HCT116 (cell line): ENCODE data around the gene COMMD3. TPM values are rescaled to one million over a fixed set of nuclear protein-coding genes. Genes with fewer than 3 reads are reported as not detected.

Experiments used
- ATAC-seq: fragments of 200-7000 bp; cut with Tn5 transposase; 2 replicates; pipeline ENCODE4 v1.9.1; 2020; ENCODE audit warnings: mild to moderate bottlenecking, moderate library complexity
- BruUV-seq: library from RNA; stranded (reverse); fragments of 400-500 nt; replicated peaks from 2 replicates; lab custom pipeline; 2021; lab: Mats Ljungman, UMichigan
- CTCF ChIA-PET: fragments of 300-600 bp; sonication (Branson Sonifier 250); formaldehyde crosslinking; loops from one replicate; lab custom pipeline; 2021; ENCODE audit warnings: antibody characterized with exemption; lab: Charles Lee
- POLR2A ChIA-PET: fragments of 300-600, 350-600 bp; sonication (Branson Sonifier 250); formaldehyde crosslinking; loops from one replicate; lab custom pipeline; 2021; ENCODE audit warnings: antibody characterized with exemption; lab: Charles Lee
- RAD21 ChIA-PET, 2 experiments: fragments of 300-600 bp; sonication (Branson Sonifier 250); formaldehyde crosslinking; loops; one replicate each; lab custom pipeline; 2023; ENCODE audit warnings: low total read pairs in 2 of 2; ENCODE audit not compliant: uncharacterized antibody in 2 of 2, unreplicated experiment in 2 of 2, low non-redundant PET in 1 of 2; lab: Charles Lee
- DNase-seq: peaks from one replicate; pipeline ENCODE4 v3.0.0-alpha.2; 2010; ENCODE audit warnings: low read depth, low spot score
- H2AFZ ChIP-seq: fragments of 200-600 bp; shearing (Covaris generic), sonication (generic); 2 replicates; pipeline ENCODE4 v1.6.1; 2017; ENCODE audit warnings: low read depth, mixed run types, mixed read lengths, antibody characterized with exemption, low read length; ENCODE audit not compliant: poor library complexity, severe bottlenecking
- H3K27ac ChIP-seq: 2 replicates; pipeline ENCODE4 v1.5.1; 2012; ENCODE audit warnings: low read depth, low read length
- H3K27me3 ChIP-seq: fragments of 200-600 bp; sonication (generic); 2 replicates; pipeline ENCODE4 v1.6.1; 2016; ENCODE audit warnings: mixed run types, low read length, mixed read lengths; ENCODE audit not compliant: insufficient read depth
- H3K36me3 ChIP-seq, 2 experiments: fragments of 200-500 bp in 1 of 2; fragments of 200-600 bp in 1 of 2; sonication (Bioruptor generic) in 1 of 2; sonication (generic) in 1 of 2; 2 replicates each; pipeline versions ENCODE4 v1.5.1 to v1.6.1; 2014 to 2016; ENCODE audit warnings: low read length in 2 of 2, inconsistent platforms in 1 of 2, mixed read lengths in 1 of 2, mixed run types in 1 of 2; ENCODE audit not compliant: insufficient read depth in 2 of 2, control insufficient read depth in 1 of 2
- H3K4me1 ChIP-seq, 2 experiments: fragments of 200-600 bp in 1 of 2; sonication (generic) in 1 of 2; 2 replicates each; pipeline versions ENCODE4 v1.5.1 to v1.6.1; 2012 to 2017; ENCODE audit warnings: low read length in 2 of 2, inconsistent platforms in 1 of 2, mild to moderate bottlenecking in 1 of 2, mixed read lengths in 1 of 2, mixed run types in 1 of 2, moderate library complexity in 1 of 2; ENCODE audit not compliant: insufficient read depth in 2 of 2, control insufficient read depth in 1 of 2
- H3K4me2 ChIP-seq: fragments of 200-600 bp; sonication (generic); 2 replicates; pipeline ENCODE4 v1.6.1; 2017; ENCODE audit warnings: mixed run types, low read length, mixed read lengths
- H3K4me3 ChIP-seq, 2 experiments: fragments of 200-600 bp in 1 of 2; sonication (generic) in 1 of 2; replicated peaks in 1 of 2; 2 replicates each; pipeline ENCODE4 v1.5.1; 2011 to 2016; ENCODE audit warnings: low read length in 2 of 2, control low read depth in 1 of 2, low read depth in 1 of 2, mild to moderate bottlenecking in 1 of 2, mixed read lengths in 1 of 2, mixed run types in 1 of 2
- H3K79me2 ChIP-seq: fragments of 200-600 bp; sonication (generic); 2 replicates; pipeline ENCODE4 v1.6.1; 2017; ENCODE audit warnings: mild to moderate bottlenecking, mixed run types, low read length, moderate library complexity, mixed read lengths; ENCODE audit not compliant: insufficient read depth
- H3K9ac ChIP-seq: fragments of 200-600 bp; sonication (generic); 2 replicates; pipeline ENCODE4 v1.6.1; 2016; ENCODE audit warnings: low read length, mixed read lengths
- H3K9me2 ChIP-seq: fragments of 200-600 bp; sonication (generic), shearing (Covaris generic); 2 replicates; pipeline ENCODE4 v1.6.1; 2017; ENCODE audit warnings: mixed run types, mild to moderate bottlenecking, moderate library complexity; ENCODE audit not compliant: insufficient read depth
- H3K9me3 ChIP-seq, 2 experiments: fragments of 200-500 bp in 1 of 2; fragments of 200-600 bp in 1 of 2; sonication (Bioruptor generic) in 1 of 2; sonication (generic) in 1 of 2; 2 replicates each; pipeline ENCODE4 v1.6.1; 2014 to 2017; ENCODE audit warnings: low read length in 2 of 2, mixed read lengths in 2 of 2, inconsistent platforms in 1 of 2, low read depth in 1 of 2, mild to moderate bottlenecking in 1 of 2, mixed run types in 1 of 2, moderate library complexity in 1 of 2; ENCODE audit not compliant: control insufficient read depth in 1 of 2, insufficient read depth in 1 of 2
- H4K20me1 ChIP-seq: fragments of 200-600 bp; sonication (generic), shearing (Covaris generic); 2 replicates; pipeline ENCODE4 v1.6.1; 2017; ENCODE audit warnings: mixed run types, mild to moderate bottlenecking, moderate library complexity; ENCODE audit not compliant: insufficient read depth
- ELF1 ChIP-seq: IDR thresholded peaks from 2 replicates; pipeline ENCODE4 v1.6.1; 2012; ENCODE audit warnings: low read depth, borderline replicate concordance
- EZH2 ChIP-seq: fragments of 200-600 bp; sonication (generic); IDR thresholded peaks from 2 replicates; pipeline ENCODE4 v1.6.1; 2017; ENCODE audit warnings: antibody characterized with exemption, mixed run types
- POLR2AphosphoS5 ChIP-seq: IDR thresholded peaks from 2 replicates; pipeline ENCODE4 v1.6.1; 2011; ENCODE audit warnings: mild to moderate bottlenecking, low read depth, low read length, moderate library complexity
- RAD21 ChIP-seq: IDR thresholded peaks from 2 replicates; pipeline ENCODE4 v1.6.1; 2012; ENCODE audit warnings: low read depth, mild to moderate bottlenecking
- SP1 ChIP-seq: IDR thresholded peaks from 2 replicates; pipeline ENCODE4 v1.6.1; 2012; ENCODE audit warnings: low read depth
- ZFX ChIP-seq: fragments of 450-650 bp; IDR thresholded peaks from 2 replicates; pipeline ENCODE4 v1.6.1; 2017
- intact Hi-C: fragments of 100-400 bp; cut with micrococcal nuclease; formaldehyde crosslinking; loops from 2 replicates; pipeline ENCODE4 v1.10.0; 2022
- total RNA-seq: library from RNA; stranded (reverse); gene quantifications from one replicate; pipeline ENCODE4 v1.2.1, GENCODE V29; 2021; ENCODE audit not compliant: unreplicated experiment
- TF ChIP-seq, protein P1 (sequence below): IDR thresholded peaks from 2 replicates; pipeline ENCODE4 v1.6.1; 2012
- TF ChIP-seq, protein P2 (sequence below): IDR thresholded peaks from 2 replicates; pipeline ENCODE4 v1.6.1; 2011; ENCODE audit warnings: mild to moderate bottlenecking, low read length, moderate library complexity; ENCODE audit not compliant: insufficient replicate concordance; ENCODE audit errors: extremely low read depth
- TF ChIP-seq, protein P3 (sequence below): IDR thresholded peaks from 2 replicates; pipeline ENCODE4 v1.6.1; 2012
- TF ChIP-seq, protein P4 (sequence below), 3 experiments: fragments of 200-600 bp in 1 of 3; sonication (generic) in 1 of 3; IDR thresholded peaks in 2 of 3; conservative IDR thresholded peaks in 1 of 3; 2 replicates each; pipeline ENCODE4 v1.5.1; 2012 to 2017; ENCODE audit warnings: low read depth in 2 of 3, low read length in 2 of 3, antibody characterized with exemption in 1 of 3, borderline replicate concordance in 1 of 3, control low read depth in 1 of 3, mild to moderate bottlenecking in 1 of 3, mixed read lengths in 1 of 3, mixed run types in 1 of 3, moderate library complexity in 1 of 3; ENCODE audit not compliant: insufficient read depth in 1 of 3

COMMD3 gene
- total RNA-seq, 1 experiment from 2014 or later: 43.0 TPM

DNA sequence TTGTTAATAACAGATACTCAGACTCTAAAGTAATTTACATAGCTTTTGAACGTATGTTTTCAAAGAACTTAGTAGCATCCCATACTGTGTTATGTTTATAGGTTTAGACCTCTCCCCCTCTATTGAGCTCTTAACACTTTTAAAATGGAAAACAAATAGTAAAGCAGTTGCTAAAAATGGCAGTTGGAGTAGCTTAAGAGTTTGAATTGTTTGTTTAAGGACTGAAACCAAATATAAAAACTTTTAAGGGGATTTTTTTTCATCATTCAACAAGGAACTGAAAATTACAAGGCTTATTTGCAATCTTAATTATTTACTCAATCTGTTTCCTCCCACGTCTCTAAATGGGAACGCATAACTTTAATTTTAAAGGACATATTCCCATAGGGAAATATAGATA, 27.5 kb downstream of the COMMD3 start:
- ChIA-PET RAD21 (no interaction called here), CTCF (no interaction called here), POLR2A (no interaction called here)
- H2AFZ ChIP-seq: no peak overlapping the region
- no peaks in the 10 kb centered on the region for H3K9me2 ChIP-seq
- ATAC-seq (no peak), DNase-seq (no peak)
- no peaks in the 10 kb centered on the region for H3K9me3 ChIP-seq
- TF ChIP-seq ZFX (no peak), SP1 (no peak), EZH2 (no peak), ELF1 (no peak), POLR2AphosphoS5 (no peak)
- TF ChIP-seq, protein P1, sequence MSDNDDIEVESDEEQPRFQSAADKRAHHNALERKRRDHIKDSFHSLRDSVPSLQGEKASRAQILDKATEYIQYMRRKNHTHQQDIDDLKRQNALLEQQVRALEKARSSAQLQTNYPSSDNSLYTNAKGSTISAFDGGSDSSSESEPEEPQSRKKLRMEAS: no peak
- TF ChIP-seq, protein P2, sequence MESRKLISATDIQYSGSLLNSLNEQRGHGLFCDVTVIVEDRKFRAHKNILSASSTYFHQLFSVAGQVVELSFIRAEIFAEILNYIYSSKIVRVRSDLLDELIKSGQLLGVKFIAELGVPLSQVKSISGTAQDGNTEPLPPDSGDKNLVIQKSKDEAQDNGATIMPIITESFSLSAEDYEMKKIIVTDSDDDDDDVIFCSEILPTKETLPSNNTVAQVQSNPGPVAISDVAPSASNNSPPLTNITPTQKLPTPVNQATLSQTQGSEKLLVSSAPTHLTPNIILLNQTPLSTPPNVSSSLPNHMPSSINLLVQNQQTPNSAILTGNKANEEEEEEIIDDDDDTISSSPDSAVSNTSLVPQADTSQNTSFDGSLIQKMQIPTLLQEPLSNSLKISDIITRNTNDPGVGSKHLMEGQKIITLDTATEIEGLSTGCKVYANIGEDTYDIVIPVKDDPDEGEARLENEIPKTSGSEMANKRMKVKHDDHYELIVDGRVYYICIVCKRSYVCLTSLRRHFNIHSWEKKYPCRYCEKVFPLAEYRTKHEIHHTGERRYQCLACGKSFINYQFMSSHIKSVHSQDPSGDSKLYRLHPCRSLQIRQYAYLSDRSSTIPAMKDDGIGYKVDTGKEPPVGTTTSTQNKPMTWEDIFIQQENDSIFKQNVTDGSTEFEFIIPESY: no peak
- TF ChIP-seq, protein P3, sequence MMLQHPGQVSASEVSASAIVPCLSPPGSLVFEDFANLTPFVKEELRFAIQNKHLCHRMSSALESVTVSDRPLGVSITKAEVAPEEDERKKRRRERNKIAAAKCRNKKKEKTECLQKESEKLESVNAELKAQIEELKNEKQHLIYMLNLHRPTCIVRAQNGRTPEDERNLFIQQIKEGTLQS: no peak
- H3K36me3 ChIP-seq: no peaks in the 10 kb centered on the region
- no peak overlapping the region for H3K4me3 ChIP-seq
- BruUV-seq: no TSS peak
- no peak overlapping the region for H3K27ac ChIP-seq
- no peaks in the 10 kb centered on the region for H3K79me2 ChIP-seq
- H3K4me2 ChIP-seq: no peak overlapping the region
- no peaks in the 10 kb centered on the region for H4K20me1 ChIP-seq
- no peak overlapping the region for H3K9ac ChIP-seq
- intact Hi-C loops: no loop called here
- peaks cover 6% of the 10 kb centered on the region; the same call in 1 of the 2 replicates for H3K27me3 ChIP-seq
- peaks cover 3 to 16% of the 10 kb centered on the region in 2 experiments; a peak in 2 of 4 replicates for H3K4me1 ChIP-seq

DNA sequence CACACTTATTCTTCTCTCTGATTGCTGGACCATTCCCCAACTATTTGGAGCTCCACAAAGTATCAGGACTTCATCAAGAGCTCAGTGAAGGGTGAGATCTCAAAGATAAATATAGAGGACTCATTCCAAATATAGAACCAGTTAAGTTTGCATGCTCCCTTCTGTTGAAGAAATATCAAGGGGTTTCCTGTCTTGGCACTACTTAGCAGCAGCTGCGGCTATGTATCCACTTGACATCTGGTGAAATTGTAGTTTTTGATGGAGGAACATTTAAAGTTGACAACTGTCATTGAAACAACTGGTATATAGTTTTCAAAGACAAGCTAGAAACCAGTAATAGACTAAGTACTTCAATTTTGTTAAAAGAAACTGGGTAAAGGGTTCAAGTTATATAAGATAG, 28.1 kb downstream of the COMMD3 start:
- DNase-seq (no peak), ATAC-seq (no peak)
- Histone ChIP-seq H3K4me2 (no peak overlapping the region), H3K9me3 (no peaks in the 10 kb centered on the region), H4K20me1 (no peaks in the 10 kb centered on the region), H3K9me2 (no peaks in the 10 kb centered on the region), H3K9ac (no peak overlapping the region), H3K27me3 (peaks cover 3% of the 10 kb centered on the region; the same call in 1 of the 2 replicates), H2AFZ (no peak overlapping the region), H3K4me3 (no peak overlapping the region), H3K36me3 (no peaks in the 10 kb centered on the region), H3K79me2 (no peaks in the 10 kb centered on the region), H3K27ac (no peak overlapping the region), H3K4me1 (peaks cover 3 to 16% of the 10 kb centered on the region in 2 experiments; a peak in 2 of 4 replicates)
- ChIA-PET CTCF (no interaction called here), POLR2A (no interaction called here), RAD21 (no interaction called here)
- TF ChIP-seq ZFX (no peak), RAD21 (no peak)
- TF ChIP-seq, protein P4, sequence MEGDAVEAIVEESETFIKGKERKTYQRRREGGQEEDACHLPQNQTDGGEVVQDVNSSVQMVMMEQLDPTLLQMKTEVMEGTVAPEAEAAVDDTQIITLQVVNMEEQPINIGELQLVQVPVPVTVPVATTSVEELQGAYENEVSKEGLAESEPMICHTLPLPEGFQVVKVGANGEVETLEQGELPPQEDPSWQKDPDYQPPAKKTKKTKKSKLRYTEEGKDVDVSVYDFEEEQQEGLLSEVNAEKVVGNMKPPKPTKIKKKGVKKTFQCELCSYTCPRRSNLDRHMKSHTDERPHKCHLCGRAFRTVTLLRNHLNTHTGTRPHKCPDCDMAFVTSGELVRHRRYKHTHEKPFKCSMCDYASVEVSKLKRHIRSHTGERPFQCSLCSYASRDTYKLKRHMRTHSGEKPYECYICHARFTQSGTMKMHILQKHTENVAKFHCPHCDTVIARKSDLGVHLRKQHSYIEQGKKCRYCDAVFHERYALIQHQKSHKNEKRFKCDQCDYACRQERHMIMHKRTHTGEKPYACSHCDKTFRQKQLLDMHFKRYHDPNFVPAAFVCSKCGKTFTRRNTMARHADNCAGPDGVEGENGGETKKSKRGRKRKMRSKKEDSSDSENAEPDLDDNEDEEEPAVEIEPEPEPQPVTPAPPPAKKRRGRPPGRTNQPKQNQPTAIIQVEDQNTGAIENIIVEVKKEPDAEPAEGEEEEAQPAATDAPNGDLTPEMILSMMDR (IDR thresholded peaks at IDR 0.05 in 2 of 3, conservative IDR thresholded peaks at IDR 0.05 in 1 of 3; ENCODE audit: borderline replicate concordance in 1 of 3, insufficient read depth in 1 of 3, low read depth in 2 of 3, low read length in 2 of 3): no peak
- BruUV-seq: no TSS peak
- intact Hi-C loops: no loop called here
